IPS DF 4.7 (cell line): Measurements from ENCODE around the gene ADAMTS7.
"Not testable (repeated sequence)": the region's sequence is repeated elsewhere in the genome, so short reads cannot be mapped to it uniquely, and the experiment has no call there.

Source experiments
- DNase-seq: peaks from one replicate; pipeline ENCODE4 v3.0.0-alpha.2; 2013; ENCODE audit warnings: low spot score; ENCODE audit errors: extremely low read depth

ADAMTS7 gene

DNA sequence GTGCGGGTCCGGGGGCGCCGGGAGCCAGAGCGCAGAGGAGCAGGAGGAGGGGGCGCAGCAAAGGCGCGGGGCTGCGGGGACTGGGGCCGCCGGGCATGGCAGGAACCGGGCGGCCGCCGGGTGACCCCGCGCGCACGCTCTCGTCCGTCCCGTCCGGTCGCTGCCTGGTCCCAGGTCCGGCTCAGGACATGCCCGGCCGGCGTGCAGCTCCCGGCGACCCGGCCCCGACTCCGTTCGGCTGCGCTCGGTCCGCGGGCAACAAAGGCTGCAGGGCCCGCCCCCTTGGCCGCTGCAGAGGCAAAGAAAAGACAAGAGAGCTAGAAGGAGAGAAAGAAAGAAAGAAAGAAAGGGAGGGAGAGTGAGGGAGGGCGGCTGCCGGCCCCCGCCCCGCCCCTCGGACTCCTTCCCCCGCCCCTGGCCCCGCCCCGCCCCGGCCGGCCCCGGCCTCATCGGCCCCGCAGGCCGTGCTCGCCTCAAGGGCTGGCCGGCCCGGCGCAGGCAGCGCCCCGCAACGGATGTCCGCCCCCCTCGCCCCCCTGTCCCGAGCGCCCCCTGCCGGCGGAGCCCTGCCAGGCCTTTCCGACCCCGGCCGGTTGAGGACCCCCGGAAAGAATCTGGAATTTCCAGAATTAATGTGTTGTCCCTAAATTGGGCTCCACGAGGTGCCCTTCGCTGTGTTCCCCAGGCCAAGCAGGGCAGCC lies at the start of gene ADAMTS7:
Gene ADAMTS7 (minus strand): TSS at position 341 of the 701 bp plus-strand sequence. CDS start 244 bp downstream, at position 97.
- no peak for DNase-seq

DNA sequence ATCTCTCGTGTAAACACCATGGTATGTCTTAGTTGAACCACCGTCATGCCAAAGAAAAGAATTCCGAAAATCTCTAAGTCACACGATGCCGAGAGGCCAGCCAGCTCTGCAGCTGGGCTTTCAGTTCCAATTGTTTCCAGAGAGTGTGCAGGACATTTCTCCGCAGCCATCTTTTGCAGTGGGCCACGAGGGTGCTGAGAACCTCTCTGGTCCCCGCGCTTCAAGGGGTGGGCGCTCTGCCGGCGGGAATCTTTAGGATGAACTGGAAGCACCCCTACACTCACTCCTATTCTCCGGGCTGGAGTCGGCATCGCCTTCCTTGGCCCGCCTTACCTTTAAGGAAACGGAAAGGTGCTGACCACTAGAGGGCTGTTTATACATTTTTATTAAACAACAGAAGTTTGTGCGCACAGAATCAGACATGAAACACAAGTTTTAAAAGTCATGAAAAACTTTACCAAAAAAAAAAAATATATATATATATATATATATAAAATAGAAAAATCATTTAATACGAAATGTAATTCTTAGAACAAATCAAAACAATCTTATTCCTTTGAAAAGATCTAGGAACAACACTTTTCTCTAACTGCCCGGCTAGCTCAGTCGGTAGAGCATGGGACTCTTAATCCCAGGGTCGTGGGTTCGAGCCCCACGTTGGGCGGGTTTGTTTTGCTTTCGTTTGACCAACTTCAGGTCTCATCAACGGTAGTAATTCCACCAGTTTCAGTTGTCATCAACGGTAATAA lies 48.9 kb upstream of the ADAMTS7 start:
- DNase-seq: no peak

GRCh38 chr15:78855746-78856145 lies 44.5 kb upstream of the ADAMTS7 start:
- no peak for DNase-seq

DNA sequence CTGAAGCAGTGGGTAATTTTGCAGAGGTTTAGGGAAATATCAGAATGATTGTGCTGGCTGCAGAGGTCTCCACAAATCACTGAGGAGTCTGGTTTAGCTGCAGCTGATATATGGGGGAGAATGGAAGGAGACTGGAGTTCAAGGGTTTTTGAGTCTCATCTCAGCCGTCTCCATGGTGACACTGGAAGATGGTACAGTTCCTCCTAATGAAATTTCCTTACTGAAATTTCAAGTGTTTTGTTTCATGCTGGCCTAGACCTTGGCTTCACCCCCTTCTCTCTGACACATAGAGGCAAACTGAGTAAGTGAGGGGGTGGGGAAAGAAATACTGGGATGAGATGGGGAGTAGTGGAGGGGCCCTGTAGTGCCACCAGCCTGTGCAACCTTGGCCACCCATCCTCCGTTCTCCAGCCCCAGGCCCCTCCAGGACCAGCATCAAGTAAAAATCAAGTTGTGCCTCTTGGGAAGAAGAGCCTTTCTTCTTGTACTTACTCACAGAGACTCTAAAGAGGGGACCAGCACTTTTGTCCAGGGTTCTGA lies 43.6 kb upstream of the ADAMTS7 start:
- no peak for DNase-seq

DNA sequence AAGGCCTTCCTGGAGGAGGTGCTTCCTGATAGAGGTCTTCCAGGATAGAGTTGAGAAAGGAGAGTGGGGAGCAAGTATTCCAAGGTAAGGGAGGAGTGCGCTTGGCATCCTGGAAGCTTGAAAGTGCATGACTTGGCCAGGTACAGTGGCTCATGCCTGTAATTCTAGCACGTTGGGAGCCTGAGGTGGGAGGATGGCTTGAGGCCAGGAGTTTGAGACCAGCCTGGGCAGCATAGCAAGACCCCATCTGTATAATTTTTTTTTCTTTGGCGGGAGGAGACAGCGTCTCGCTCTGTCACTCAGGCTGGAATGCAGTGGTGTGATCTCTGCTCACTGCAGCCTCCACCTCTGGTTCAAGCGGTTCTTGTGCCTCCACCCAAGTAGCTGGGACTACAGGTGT lies 42.2 kb upstream of the ADAMTS7 start:
- DNase-seq: no peak

- no peak for DNase-seq
Measured at GRCh38 chr15:78850941-78851755, 39.9 kb upstream of the ADAMTS7 start.

GRCh38 chr15:78850352-78850751 lies 39.1 kb upstream of the ADAMTS7 start:
- no peak for DNase-seq

GRCh38 chr15:78847387-78847906 lies 36.2 kb upstream of the ADAMTS7 start:
- DNase-seq: not testable (repeated sequence)

GRCh38 chr15:78846906-78847305 lies 35.6 kb upstream of the ADAMTS7 start:
- DNase-seq: not testable (repeated sequence)

DNA sequence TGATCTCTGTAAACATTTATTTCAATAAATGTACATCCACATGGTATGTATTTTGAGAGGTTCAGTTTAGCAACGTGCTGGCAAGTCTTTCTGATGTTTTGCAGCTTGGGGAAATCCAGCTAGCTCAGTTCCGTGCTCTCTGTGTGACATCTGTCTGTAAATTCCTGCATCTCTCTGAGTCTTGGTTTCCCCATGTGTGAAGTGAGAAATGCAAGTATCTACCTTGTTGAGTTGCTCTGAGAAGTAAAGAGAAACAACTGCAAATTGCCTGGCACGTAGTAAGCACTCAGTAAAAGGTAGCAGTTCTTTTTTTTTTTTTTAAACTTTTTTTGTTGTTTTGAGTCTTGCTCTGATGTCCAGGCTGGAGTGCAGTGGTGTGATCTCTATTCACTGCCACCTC lies 31.3 kb upstream of the ADAMTS7 start:
- DNase-seq: no peak

DNA sequence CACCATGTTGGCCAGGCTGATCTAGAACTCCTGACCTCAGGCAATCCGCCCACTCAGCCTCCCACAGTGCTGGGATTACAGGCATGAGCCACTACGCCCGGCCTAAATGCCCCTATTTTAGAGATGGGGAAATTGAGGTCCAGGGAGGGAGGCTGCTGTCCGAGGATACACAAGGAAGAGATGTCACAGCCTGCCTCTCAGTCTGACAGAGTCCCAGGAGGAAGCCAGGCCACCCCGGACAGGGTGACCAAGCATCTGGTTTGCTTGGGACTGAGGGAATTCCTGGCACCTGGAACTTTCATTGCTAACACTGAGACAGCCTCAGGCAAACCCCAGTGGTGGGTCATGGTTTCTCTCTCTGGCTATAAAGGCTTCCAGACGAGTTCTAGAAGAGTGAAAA lies 30.6 kb upstream of the ADAMTS7 start:
- no peak for DNase-seq

DNA sequence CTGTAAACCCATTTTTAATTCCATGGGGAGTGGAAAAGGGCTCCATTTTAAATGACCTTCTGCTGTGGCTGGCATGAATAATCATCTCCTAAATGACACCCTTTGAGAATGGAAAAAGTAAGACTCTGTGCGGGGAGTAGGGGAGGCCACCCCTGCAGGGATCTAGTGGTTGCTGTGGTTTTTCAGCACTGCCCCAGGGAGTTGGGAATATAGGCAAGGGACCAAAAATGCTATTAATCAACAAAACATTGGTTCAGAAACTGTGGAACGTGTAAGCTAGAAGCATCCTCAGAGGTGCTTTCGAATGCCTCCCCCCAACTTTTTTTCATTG lies 30.1 kb upstream of the ADAMTS7 start:
- no peak for DNase-seq

DNA sequence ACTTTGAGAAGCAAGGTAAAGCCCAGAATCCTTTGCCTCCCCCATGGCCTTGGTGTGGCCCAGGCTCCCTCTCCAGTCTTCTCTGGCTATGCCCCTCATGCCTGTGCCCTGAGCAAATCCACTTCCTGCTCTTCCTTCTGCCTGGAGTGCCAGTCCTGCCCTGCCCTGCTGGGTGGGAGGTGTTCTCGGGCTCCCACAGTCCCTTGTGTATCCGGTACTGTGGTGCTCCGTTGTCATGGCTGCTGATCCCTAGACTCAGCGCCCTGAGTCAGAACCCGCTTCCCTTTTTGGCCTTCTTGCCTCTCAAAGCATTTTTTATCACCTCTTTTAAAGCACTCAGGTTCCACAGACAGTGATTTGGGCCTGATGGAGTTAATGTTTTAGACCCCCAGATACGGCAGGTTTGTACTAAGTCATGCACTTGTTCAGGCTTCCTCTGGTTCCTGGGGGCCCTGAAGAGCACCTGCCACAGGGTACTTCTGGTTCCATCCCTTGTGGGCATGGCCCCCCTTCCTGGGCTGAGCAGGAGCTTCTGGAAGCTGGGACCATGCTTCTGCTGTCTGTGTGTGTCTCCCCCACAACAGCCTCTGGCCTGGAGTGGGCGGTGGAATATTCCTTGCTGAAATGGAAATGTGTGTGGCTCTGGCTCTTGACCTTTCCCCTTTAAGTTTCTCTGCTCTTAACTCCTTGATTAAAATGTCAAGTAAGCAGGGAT lies 29.6 kb upstream of the ADAMTS7 start:
- DNase-seq: no peak

DNA sequence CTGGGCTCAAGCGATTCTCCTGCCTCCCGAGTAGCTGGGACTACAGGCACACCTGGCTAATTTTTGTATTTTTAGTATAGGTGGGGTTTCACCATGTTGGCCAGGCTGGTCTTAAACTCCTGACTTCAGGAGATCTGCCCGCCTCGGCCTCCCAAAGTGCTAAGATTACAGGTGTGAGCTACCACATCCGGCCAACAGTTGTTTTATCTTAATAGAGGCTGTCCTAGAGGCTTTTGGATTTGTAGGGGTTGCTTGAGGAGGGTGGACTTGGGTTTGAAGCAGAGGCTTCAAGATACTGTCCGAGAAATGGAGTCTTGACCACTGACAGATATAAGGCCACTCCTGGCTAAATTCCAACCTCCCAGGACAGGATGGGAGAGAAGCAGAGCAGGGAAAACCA lies 27.9 kb upstream of the ADAMTS7 start:
- DNase-seq: not testable (repeated sequence)

DNA sequence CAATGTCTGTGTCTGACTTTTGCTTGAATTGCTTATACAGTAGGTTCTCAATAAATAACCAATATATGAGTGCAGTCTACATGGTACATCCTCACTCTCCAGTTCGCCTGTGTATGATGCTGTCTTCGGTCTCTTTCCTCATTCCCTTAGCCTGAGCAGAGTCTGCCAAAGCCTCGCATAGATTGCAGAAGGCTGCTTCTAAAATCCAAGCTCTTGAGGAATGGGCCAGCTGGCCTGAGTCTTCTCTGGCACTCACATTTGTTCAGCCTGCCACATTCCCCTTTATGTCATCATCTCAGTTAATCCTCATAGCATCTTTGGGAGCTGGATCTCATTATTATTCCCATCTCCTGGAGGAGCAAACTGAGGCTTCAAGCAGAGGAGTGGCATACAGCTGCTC lies 27.2 kb upstream of the ADAMTS7 start:
- no peak for DNase-seq

GRCh38 chr15:78837543-78837942 lies 26.3 kb upstream of the ADAMTS7 start:
- no peak for DNase-seq

DNA sequence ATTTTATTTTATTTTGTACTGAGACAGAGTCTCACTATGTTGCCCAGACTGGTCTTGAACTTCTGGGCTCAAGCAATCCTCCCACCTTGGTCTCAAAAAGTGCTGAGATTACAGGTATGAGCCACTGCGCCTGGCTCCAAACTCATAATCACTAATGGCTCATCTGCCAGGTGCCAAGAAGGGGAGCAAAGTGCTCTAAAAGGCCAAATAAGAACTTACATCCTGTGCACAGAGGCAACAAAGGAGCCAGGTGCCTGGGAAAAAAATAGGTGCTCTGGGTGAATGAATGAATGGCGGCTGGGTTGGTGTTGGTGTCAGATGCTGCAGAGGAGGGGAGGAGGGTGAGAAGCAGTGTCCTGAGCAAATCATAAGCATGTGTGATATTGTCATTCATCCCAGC lies 25.9 kb upstream of the ADAMTS7 start:
- no peak for DNase-seq

- DNase-seq: no peak
Measured at GRCh38 chr15:78836333-78836732, 25.1 kb upstream of the ADAMTS7 start.

DNA sequence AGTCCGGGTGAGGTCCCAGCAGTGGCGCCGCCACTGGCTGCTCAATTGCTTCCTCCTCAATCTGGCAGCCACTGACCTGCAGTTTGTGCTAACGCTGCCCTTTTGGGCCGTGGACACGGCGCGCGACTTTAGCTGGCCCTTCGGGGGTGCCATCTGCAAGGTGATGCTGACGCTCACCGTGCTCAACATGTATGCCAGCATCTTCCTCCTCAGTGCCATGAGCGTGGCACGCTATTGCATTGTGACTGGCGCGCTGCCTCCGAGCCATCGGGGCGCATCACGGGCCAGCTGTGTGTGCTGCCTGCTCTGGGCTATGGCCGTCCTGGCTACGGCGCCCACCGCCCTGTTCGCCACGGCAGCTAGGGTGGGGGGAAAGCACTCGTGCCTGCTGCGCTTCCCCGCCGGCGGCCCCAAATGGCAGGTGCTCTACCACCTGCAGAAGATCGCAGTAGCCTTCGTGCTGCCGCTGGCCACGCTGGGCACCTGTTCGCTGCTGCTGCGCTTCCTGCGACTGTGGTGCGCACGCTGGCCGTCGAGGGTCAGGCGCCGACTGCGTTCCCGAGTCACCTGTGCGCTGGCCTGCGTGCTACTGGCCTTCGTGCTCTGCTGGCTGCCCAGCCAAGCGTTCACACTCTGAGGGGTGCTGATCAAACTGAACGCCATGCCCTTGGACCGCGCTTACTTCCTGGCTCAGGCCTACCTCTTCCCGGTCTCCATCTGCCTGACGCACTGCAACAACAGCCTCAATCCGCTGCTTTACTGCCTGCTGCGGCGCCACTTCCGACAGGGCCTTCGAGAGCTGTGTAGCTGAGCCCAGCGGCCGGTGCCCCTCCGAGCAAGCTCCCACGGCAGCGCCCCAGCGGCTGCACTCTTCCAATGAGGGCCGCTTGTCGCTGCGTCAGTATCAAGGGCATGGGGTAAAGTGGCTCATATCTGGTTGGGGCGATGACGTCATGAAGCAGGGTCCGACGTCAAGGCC lies 20.3 kb upstream of the ADAMTS7 start:
- DNase-seq: no peak
